GM23338 (cell line): ENCODE measurements around the gene JOSD2.
A peak's percentile ranks its signal among the peaks of the same experiment; 100 is the strongest.

ENCODE experiments used
- EZH2phosphoT487 ChIP-seq: fragments of 200-600 bp; sonication (generic); IDR thresholded peaks from one replicate; pipeline ENCODE4 v1.8.1; 2018; ENCODE audit warnings: antibody characterized with exemption; ENCODE audit not compliant: unreplicated experiment
- TF ChIP-seq, protein P1 (sequence below), 2 experiments: fragments of 200-600 bp in 1 of 2; sonication (generic) in 1 of 2; conservative IDR thresholded peaks; 2 replicates each; pipeline versions ENCODE4 v1.5.1 to v1.6.1; 2016 to 2017; ENCODE audit warnings: antibody characterized with exemption in 2 of 2, low read depth in 2 of 2, mild to moderate bottlenecking in 2 of 2, moderate library complexity in 1 of 2

DNA sequence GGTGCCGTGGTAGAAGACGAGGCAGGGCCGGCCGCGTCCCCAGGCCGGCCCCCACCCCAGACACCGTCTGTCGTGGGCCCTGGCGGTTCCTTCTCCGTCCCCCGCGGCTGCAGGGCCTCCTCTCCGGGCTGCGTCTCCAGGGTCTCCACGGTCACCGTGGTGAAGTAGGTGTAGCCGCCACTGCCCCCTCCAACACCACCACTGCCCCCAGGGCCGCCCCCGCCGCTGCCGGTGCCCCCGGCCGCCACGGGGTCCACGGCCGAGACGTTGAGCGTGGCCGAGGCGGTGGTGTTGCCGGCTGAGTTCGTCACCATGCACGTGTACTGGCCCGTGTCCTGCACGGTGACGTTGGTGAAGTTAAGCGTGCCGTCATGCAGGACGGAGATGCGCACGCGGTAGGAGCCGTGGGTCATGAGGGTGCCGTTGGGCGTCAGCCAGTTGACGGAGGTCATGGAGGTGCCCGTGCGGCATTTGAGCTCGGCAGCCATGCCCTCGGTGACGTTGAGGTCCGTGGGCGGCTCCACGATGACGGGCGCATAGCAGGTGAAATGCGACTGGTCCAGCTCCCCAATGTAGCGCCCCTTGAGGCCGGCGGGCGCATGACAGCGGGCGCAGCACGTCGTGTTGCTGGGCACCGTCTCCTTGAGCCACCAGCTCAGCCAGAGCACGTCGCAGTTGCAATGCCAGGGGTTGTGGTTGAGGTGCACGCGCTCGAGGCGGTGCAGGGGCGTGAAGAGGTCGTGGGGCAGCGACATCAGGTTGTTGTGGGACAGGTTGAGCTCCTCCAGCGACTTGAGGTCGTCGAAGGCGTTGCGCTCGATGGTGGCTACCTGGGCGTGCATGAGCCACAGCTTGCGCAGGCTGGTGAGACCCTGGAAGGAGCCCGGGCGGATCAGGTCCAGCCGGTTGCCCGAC, 7.4 kb upstream of the JOSD2 start:
- TF ChIP-seq, protein P1, sequence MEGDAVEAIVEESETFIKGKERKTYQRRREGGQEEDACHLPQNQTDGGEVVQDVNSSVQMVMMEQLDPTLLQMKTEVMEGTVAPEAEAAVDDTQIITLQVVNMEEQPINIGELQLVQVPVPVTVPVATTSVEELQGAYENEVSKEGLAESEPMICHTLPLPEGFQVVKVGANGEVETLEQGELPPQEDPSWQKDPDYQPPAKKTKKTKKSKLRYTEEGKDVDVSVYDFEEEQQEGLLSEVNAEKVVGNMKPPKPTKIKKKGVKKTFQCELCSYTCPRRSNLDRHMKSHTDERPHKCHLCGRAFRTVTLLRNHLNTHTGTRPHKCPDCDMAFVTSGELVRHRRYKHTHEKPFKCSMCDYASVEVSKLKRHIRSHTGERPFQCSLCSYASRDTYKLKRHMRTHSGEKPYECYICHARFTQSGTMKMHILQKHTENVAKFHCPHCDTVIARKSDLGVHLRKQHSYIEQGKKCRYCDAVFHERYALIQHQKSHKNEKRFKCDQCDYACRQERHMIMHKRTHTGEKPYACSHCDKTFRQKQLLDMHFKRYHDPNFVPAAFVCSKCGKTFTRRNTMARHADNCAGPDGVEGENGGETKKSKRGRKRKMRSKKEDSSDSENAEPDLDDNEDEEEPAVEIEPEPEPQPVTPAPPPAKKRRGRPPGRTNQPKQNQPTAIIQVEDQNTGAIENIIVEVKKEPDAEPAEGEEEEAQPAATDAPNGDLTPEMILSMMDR (conservative IDR thresholded peaks at IDR 0.05; ENCODE audit: low read depth in 2 of 2): peak; percentile 61 to 77
- no peak for TF ChIP-seq EZH2phosphoT487
